RWPE1 (cell line): ENCODE results near the gene HSD17B13.

ENCODE experiments used
- CTCF ChIA-PET: fragments of 350-600 bp; sonication (Branson Sonifier 250); formaldehyde crosslinking; extraction: SDS; loops from one replicate; lab custom pipeline; 2021; lab: Yijun Ruan, JAX
- POLR2A ChIA-PET: fragments of 400-600 bp; formaldehyde crosslinking; extraction: SDS; loops from one replicate; lab custom pipeline; 2020; ENCODE audit warnings: antibody characterized with exemption; ENCODE audit not compliant: low non-redundant PET; lab: Yijun Ruan, JAX
- DNase-seq: peaks from one replicate; pipeline ENCODE4 v3.0.0; 2012; ENCODE audit warnings: low spot score
- H3K27ac ChIP-seq: fragments of 450-650 bp; 2 replicates; pipeline ENCODE4 v1.5.1; 2017
- CTCF ChIP-seq: fragments of 450-650 bp; conservative IDR thresholded peaks from 2 replicates; pipeline ENCODE4 v1.5.1; 2017; ENCODE audit warnings: low read depth, mild to moderate bottlenecking

HSD17B13 gene

GRCh38 chr4:87322754-87323153 lies at the start of gene HSD17B13:
TSS of gene HSD17B13 (minus strand) at chr4:87322882. CDS start at chr4:87322841, 41 bp downstream.
- no peak for TF ChIP-seq CTCF
- CTCF ChIA-PET = no interaction called here
- no peak within 1 kb of the TSS for H3K27ac ChIP-seq
- POLR2A ChIA-PET = no interaction called here
- no peak for DNase-seq

GRCh38 chr4:87370068-87370467 lies 47.4 kb upstream of the HSD17B13 start:
- ChIA-PET CTCF (no interaction called here), POLR2A (no interaction called here)
- no peak overlapping the region for H3K27ac ChIP-seq
- no peak for DNase-seq
- no peak for TF ChIP-seq CTCF

- H3K27ac ChIP-seq = no peak overlapping the region
- DNase-seq = no peak
- no peak for TF ChIP-seq CTCF
- POLR2A ChIA-PET = no interaction called here
- CTCF ChIA-PET = no interaction called here
Measured at GRCh38 chr4:87366521-87367162, 44.0 kb upstream of the HSD17B13 start.

- TF ChIP-seq CTCF = no peak
- POLR2A ChIA-PET = no interaction called here
- CTCF ChIA-PET = no interaction called here
- DNase-seq = no peak
- no peak overlapping the region for H3K27ac ChIP-seq
Measured at GRCh38 chr4:87365348-87365747, 42.7 kb upstream of the HSD17B13 start.

GRCh38 chr4:87363552-87363951 lies 40.9 kb upstream of the HSD17B13 start:
- CTCF ChIA-PET = interaction anchor here (1.1 to 1.2 kb wide), 2 partner anchors 12 to 485 kb away, joined by 4 read pairs; no protein-coding TSS in a partner anchor
- no peak overlapping the region for H3K27ac ChIP-seq
- no peak for DNase-seq
- TF ChIP-seq CTCF = no peak
- POLR2A ChIA-PET = no interaction called here

- DNase-seq = no peak
- POLR2A ChIA-PET = no interaction called here
- H3K27ac ChIP-seq = no peak overlapping the region
- CTCF ChIA-PET = no interaction called here
- TF ChIP-seq CTCF = no peak
Measured at GRCh38 chr4:87360338-87360935, 37.8 kb upstream of the HSD17B13 start.
